T47D (cell line): Measurements from ENCODE around the gene GRAMD1B.
"Not testable (repeated sequence)": the region's sequence is repeated elsewhere in the genome, so short reads cannot be mapped to it uniquely, and the experiment has no call there.

ENCODE experiments used
- DNase-seq, 2 experiments: peaks; one replicate each; pipeline versions ENCODE4 v3.0.0 to v3.0.0-alpha.2; 2011 to 2012; ENCODE audit warnings: low read depth in 1 of 2, low spot score in 1 of 2
- JUND ChIP-seq: IDR thresholded peaks from 2 replicates; pipeline ENCODE4 v1.6.1; 2012; ENCODE audit warnings: low read depth
- in situ Hi-C: cut with HindIII; loops from 2 replicates; pipeline ENCODE4 v1.10.0; 2016; ENCODE audit warnings: low sequenced_read_pairs, low pct_unique_long_range_greater_than_20kb

The GRAMD1B gene

GRCh38 chr11:123518496-123519054, 88.5 kb downstream of the GRAMD1B start:
- no peak for TF ChIP-seq JUND
- in situ Hi-C loops: no loop called here
- no peak for DNase-seq

- DNase-seq: no peak
- TF ChIP-seq JUND: no peak
- in situ Hi-C loops: no loop called here
These were observed 89.2 kb downstream of the GRAMD1B start for GRCh38 chr11:123519055-123519796.

GRCh38 chr11:123519797-123520193, 89.7 kb downstream of the GRAMD1B start:
- no peak for DNase-seq
- TF ChIP-seq JUND: no peak
- in situ Hi-C loops: no loop called here

GRCh38 chr11:123520476-123520875, 90.4 kb downstream of the GRAMD1B start:
- in situ Hi-C loops, DNase-seq: not testable (repeated sequence)

GRCh38 chr11:123521001-123521400, 90.9 kb downstream of the GRAMD1B start:
- TF ChIP-seq JUND: no peak
- no peak for DNase-seq
- in situ Hi-C loops: no loop called here

- in situ Hi-C loops: no loop called here
- TF ChIP-seq JUND: no peak
- no peak for DNase-seq
These were observed 91.9 kb downstream of the GRAMD1B start for GRCh38 chr11:123521930-123522329.

GRCh38 chr11:123523539-123523938, 93.5 kb downstream of the GRAMD1B start:
- DNase-seq: no peak

GRCh38 chr11:123525097-123525496, 95.0 kb downstream of the GRAMD1B start:
- in situ Hi-C loops: no loop called here
- TF ChIP-seq JUND: no peak
- DNase-seq: peak in 1 of 2 experiments; percentile 43

More at GRCh38 chr11:123523539-123523938, 93.5 kb downstream of the GRAMD1B start:
- no peak for TF ChIP-seq JUND
- in situ Hi-C loops: no loop called here

- in situ Hi-C loops: no loop called here
- TF ChIP-seq JUND: no peak
- peak; percentile 61 to 86 for DNase-seq
These were observed 95.4 kb downstream of the GRAMD1B start for GRCh38 chr11:123525511-123525918.

GRCh38 chr11:123526027-123526805, 96.1 kb downstream of the GRAMD1B start:
- in situ Hi-C loops: no loop called here
- TF ChIP-seq JUND: no peak
- no peak for DNase-seq

GRCh38 chr11:123526918-123527317, 96.8 kb downstream of the GRAMD1B start:
- in situ Hi-C loops: no loop called here
- no peak for TF ChIP-seq JUND
- DNase-seq: no peak

GRCh38 chr11:123527526-123527925, 97.5 kb downstream of the GRAMD1B start:
- no peak for TF ChIP-seq JUND
- no peak for DNase-seq
- in situ Hi-C loops: no loop called here

- DNase-seq: no peak
- no peak for TF ChIP-seq JUND
- in situ Hi-C loops: no loop called here
These were observed 97.9 kb downstream of the GRAMD1B start for GRCh38 chr11:123527947-123528346.
